ENCODE measurements around the gene USO1.

The USO1 gene

DNA sequence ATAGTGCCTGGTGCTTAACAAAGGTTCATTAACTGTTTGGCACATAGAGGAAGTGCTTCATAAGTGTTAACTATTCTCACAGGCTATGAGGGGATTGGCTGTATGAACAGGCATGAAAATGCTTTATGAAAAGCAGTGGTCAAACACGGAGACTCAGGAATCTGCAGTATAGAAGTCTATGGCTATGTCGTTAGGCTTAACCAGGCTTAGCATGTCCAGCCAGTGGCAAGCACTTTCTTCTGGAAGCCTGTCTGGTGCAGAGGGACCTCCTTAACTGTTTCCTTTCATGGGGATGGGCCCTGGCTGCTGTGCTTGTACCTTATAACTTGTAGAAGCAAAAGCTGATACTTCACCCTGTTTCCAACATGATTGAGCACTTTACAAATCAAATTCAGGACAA lies 99.4 kb downstream of the USO1 start:
- no peak overlapping the region for H3K4me3 ChIP-seq (ENCODE audit: low read length)
- TF ChIP-seq, protein P1, sequence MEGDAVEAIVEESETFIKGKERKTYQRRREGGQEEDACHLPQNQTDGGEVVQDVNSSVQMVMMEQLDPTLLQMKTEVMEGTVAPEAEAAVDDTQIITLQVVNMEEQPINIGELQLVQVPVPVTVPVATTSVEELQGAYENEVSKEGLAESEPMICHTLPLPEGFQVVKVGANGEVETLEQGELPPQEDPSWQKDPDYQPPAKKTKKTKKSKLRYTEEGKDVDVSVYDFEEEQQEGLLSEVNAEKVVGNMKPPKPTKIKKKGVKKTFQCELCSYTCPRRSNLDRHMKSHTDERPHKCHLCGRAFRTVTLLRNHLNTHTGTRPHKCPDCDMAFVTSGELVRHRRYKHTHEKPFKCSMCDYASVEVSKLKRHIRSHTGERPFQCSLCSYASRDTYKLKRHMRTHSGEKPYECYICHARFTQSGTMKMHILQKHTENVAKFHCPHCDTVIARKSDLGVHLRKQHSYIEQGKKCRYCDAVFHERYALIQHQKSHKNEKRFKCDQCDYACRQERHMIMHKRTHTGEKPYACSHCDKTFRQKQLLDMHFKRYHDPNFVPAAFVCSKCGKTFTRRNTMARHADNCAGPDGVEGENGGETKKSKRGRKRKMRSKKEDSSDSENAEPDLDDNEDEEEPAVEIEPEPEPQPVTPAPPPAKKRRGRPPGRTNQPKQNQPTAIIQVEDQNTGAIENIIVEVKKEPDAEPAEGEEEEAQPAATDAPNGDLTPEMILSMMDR (conservative IDR thresholded peaks at IDR 0.05; ENCODE audit: low read depth, low read length): no peak
- peak; percentile 35 for DNase-seq (ENCODE audit: low read depth)

DNA sequence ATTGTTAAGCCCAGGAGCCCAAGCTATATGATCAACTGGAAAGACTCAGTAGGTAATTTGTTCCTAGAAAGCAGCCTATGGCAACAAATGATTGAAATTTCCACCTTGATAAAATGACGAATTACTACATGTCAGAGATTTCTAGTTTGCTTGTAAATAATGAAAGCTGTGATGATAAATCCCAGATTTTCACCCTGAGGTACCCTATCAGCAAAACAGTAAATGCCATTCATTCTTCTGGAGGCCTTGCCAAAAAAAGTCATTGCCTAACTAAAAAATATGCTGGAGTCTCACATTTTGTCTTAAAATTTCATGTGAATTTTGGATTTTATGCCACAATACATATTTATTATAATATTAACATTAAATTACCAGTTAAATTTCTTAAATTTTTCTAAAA lies 106.5 kb downstream of the USO1 start:
- no peak overlapping the region for H3K4me3 ChIP-seq (ENCODE audit: low read length)
- TF ChIP-seq, protein P1 (conservative IDR thresholded peaks at IDR 0.05; ENCODE audit: low read depth, low read length): no peak
- no peak for DNase-seq (ENCODE audit: low read depth)

- no peak overlapping the region for H3K4me3 ChIP-seq (ENCODE audit: low read length)
- TF ChIP-seq, protein P1 (conservative IDR thresholded peaks at IDR 0.05; ENCODE audit: low read depth, low read length): no peak
- no peak for DNase-seq (ENCODE audit: low read depth)
Observed at GRCh38 chr4:75831856-75832405, 107.6 kb downstream of the USO1 start.

DNA sequence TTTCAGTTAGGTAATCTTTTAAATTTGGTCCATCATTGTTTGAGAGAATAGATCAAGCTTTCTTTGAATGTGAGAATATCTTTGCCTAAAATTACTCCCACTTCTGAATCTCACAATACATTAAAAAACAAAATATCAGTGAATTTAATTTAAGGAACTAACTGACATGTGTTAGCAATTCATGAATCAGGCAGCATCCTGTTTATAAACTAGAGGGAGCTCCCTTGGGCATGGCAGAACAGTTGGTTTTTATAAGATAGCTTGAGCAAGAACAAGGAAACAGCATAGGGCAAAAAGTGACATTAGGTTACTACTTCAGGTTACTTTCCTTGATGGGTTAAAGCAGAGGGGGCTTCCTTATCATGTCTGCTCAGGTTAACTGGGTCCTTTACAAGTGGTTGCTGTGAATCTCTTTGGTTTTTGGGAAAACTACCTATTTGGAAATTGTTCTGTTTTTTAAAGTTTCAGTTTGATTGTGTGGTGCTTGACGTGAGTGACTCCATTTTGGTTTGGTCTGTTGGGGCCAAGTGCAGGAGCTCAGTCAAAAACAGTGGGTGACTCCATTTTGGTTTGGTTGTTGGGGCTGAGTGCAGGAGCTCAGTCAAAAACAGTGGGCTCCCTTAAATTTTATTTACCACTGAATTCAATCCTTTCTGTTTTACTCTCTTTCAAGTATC lies 109.9 kb downstream of the USO1 start:
- TF ChIP-seq, protein P1 (conservative IDR thresholded peaks at IDR 0.05; ENCODE audit: low read depth, low read length): no peak
- no peak overlapping the region for H3K4me3 ChIP-seq (ENCODE audit: low read length)
- no peak for DNase-seq (ENCODE audit: low read depth)

GRCh38 chr4:75834772-75835154 lies 110.4 kb downstream of the USO1 start:
- TF ChIP-seq, protein P1 (conservative IDR thresholded peaks at IDR 0.05; ENCODE audit: low read depth, low read length): no peak
- no peak overlapping the region for H3K4me3 ChIP-seq (ENCODE audit: low read length)
- no peak for DNase-seq (ENCODE audit: low read depth)

- TF ChIP-seq, protein P1 (conservative IDR thresholded peaks at IDR 0.05; ENCODE audit: low read depth, low read length): no peak
- H3K4me3 ChIP-seq (ENCODE audit: low read length): no peak overlapping the region
- no peak for DNase-seq (ENCODE audit: low read depth)
Observed at GRCh38 chr4:75841641-75842520, 117.5 kb downstream of the USO1 start.
